Limb (tissue), 2 donors: ENCODE measurements around the gene MMD2.

ENCODE experiments used
- DNase-seq, 2 donors: peaks; one replicate each; pipeline ENCODE4 v3.0.0-alpha.2; 2016; ENCODE audit errors: extremely low spot score in 2 of 2

The MMD2 gene

DNA sequence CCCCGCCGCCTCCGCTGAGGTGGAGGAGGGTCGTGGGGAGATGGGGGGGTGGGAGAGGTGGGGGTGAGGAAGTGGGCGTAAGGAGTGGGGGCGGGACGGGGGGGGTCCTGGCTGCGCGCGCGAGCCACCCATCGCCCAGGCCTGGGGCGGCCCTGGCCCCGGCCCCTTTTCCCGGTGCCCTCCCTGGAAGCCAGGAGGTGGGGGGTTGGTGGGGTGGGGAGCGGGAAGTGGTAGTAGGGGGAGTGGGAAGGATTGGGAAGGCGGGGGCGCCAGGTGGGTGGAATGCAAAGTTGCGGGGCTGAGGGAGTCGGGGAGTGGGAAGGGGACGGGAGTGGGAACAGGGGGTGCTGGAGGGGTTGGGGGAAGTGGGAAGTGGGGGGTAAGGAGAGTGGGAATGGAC is 319 bp upstream of the MMD2 start:
- peak in 1 of 2 donors; percentile 48 for DNase-seq

DNA sequence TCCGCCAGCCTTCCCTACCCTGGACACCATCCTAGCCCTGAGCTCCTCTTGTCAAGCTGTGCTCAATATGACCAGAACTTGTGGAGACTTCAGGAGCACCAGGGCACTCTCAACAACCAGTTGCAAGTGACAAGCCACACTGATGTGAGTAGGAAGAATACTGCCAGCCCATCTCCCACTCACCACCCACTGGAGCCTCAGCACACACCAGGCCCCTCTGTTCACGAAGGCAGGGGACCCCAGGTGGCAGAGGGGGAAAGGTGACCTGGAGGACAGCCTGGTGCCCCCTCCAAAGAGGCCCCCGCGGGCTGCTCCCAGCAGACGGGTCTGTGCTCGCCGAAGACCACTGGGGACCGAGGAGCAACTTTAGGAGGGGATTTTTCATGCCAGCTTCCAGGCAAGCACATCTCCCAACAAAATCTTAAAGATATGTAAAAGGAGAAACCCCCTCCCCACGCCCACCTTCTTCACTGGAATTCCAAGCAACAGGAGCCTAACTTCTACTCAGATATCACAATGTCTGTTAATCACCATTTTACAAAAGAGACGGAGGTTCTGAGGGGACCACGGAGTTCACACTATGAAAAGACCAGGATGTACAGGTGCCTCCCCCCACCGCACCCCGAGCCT is 1.0 kb downstream of the MMD2 start:
- no peak for DNase-seq

DNA sequence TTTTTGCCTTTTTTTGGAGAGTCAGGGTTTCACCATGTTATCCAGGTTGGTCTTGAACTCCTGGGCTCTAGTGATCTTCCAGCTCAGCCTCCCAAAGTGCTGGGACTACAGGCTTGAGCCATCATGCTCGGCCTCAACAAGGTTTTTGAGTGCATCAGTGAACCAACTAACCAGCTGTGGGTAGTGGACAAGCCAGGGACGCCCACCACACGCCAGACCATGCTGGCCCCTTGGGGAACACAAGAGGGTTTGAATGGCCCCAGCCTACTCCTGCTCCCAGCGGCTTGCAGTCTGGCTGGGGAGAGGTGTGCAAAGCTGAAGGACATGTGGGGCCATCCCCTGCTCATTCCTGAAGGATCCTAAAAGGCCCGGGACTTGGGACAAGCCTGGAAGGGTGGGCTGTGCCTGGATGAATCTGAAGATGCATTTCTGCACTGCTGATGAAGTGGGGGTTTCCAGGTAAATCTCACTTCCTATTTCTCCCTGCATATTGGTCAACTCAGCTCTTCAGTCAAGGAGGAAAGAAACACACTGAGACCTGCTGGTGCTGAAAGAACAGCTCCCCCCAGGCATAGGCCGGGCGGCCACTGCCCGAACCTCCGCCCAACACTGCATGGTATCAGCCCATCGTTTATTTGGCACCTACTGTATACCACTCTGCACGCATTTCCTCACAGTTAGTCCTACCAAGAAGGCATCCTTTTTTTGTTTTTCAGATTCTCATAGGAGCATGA is 6.9 kb downstream of the MMD2 start:
- DNase-seq, result no peak

DNA sequence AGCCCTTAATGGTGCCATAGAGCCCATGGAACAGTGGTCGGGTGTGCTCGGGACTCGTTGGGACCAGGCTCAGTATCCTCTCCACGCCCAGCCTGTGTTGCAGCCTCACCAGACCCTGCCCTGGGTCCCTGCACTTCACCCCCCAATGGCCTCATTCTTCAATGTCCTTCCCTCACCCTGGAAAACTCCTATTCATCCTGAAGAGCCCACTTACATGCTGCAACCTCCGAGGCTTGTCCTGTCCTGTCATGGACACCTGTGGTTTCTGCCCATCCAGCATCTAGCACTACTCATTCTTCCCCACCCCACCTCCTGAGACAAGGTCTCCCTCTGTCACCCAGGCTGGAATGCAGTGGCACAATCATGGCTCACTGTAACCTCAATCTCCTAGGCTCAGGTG is 7.7 kb downstream of the MMD2 start:
- no peak for DNase-seq

GRCh38 chr7:4948402-4948801 is 10.6 kb downstream of the MMD2 start:
- no peak for DNase-seq

GRCh38 chr7:4945949-4946348 is 13.0 kb downstream of the MMD2 start:
- no peak for DNase-seq

DNA sequence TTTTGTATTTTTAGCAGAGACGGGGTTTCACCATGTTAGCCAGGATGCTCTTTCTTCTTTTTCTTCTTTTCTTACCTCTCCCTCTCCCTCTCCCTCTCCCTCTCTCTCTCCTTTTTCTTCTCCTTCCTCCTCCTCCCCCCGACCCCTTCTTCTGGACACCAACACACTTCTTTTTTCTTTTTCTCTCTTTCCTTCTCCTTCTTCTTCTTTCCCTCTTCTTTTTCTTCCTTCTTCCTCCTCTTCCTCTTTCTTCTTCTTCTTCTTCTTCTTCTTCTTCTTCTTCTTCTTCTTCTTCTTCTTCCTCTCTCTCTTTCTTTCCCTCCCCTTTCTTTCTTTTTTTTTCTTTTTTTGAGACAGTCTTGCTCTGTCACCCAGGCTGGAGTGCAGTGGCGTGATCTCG is 14.0 kb downstream of the MMD2 start:
- no peak for DNase-seq

GRCh38 chr7:4943297-4943696 is 15.7 kb downstream of the MMD2 start:
- no peak for DNase-seq

- no peak for DNase-seq
Measured at GRCh38 chr7:4939971-4940728, 18.8 kb downstream of the MMD2 start.

DNA sequence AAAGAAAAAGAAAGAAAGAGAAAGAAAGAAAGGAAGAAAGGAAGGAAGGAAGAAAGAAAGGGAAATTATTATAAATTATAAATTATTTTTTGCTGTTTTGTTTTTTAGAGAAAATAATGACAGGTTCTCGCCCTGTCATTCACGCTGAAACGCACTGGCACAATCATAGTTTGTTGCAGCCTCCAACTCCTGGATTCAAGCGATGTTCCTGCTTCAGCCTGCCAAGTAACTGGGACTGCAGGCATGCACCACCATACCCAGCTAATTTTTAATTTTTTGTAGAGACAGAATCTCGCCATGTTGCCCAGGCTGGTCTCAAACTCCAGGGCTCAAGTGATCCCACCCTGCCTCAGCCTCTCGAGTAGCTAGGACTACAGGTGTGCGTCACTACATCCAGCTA is 21.6 kb downstream of the MMD2 start:
- DNase-seq, result no peak

DNA sequence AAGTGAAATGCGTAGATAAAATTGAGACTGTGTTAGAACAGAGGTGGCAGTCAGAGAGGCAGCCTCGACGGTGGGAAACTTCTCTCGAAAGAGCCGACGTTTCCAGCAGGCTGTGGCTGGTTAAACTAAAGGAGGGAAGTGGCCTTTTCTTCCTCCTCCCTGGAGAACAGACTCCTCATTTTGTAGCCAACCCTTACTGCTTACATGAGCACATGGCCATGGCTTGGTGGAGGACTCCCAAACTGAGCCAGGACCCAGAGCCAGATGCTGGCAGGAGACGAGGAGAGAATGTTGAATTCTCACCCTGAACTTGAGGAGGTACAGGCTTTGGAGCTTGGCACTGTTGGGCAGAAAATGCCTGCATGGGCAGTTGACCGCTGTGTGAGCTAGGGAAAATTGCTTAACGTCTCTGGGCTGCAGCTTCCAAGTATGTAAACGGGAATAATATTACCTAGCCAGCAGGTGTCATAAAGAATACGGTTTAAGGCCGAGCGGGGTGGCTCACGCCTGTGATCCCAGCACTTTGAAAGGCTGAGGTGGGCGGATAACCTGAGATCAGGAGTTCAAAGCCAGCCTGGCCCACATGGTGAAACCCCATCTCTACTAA is 24.5 kb downstream of the MMD2 start:
- no peak for DNase-seq

DNA sequence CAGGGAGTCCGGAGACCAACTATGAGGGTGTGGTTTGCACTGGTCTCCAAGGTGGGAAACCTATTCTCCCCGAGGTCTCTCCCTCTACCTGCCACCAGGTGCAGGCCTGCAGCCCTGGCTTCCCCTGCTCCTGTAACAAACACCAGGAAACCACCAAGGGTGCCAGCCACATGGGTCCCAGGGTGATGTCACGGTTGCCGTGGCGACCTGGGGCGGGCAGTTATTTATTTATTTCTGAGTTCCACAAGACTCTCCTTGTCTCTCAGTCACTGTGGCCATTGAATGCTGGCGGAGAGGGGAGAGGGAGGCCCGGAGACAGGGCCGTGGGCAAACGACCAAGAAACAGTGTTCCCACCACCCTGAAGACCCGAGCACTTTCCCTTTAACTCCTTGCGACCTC is 27.0 kb downstream of the MMD2 start:
- DNase-seq, result peak; percentile 16 to 78

- no peak for DNase-seq
Measured at GRCh38 chr7:4929005-4929404, 30.0 kb downstream of the MMD2 start.

GRCh38 chr7:4928445-4928844 is 30.5 kb downstream of the MMD2 start:
- no peak for DNase-seq

DNA sequence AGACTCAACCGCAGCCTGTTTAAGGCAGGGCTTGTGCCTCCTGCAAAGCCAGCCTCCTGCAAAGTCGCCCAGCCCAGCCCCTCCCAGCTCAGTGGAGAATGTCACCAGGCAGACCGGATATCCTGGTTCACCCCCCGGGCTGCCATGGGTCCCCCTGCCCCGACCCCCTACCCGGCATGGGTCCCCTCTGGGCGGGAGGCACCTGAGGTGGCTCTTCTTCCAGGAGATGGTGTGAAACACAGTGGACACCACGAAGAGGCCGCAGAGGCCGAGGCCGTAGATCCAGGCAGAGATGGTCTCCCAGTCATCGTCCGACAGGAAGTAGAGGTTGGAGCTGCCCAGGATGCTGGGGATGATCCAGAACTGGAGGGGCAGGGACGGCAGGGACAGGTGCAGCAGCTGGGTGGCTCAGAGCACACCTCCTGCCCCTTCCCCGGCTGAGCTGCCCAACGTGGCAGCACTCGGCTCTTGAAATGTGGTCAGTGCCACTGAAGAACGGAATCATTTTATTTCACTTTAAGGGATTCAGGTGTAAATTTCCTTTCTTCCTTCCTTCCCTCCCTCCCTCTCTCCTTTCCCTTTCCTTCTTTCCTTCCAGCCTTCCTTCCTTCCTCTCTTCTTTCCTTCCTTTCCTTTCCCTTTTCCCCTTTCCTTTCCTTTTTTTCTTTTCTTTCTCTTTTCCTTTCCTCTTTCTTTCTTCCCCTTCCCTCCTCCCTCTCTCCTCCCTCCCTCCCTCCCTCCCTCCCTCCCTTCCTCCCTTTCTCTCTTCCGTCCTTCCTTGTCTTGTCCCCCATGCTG is 38.8 kb downstream of the MMD2 start:
- no peak for DNase-seq

DNA sequence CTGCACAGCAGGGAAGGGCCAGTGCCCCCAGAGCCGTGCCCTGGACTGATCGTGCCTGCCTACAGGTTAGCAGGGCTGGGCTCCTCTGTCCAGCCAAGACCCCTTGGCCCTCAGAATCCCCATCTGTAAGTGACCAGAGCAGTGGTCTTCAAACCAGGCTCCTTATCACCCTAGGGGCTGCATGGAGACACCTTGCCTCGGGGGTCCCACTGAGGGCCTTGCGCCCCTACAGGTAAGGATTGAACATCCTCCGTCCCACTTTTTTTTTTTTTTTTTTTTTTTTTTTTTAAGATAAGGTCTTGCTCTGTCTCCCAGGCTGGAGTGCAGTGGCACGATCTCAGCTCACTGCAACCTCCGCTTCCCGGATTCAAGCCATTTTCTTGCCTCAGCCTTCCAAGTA is 42.9 kb downstream of the MMD2 start:
- no peak for DNase-seq

DNA sequence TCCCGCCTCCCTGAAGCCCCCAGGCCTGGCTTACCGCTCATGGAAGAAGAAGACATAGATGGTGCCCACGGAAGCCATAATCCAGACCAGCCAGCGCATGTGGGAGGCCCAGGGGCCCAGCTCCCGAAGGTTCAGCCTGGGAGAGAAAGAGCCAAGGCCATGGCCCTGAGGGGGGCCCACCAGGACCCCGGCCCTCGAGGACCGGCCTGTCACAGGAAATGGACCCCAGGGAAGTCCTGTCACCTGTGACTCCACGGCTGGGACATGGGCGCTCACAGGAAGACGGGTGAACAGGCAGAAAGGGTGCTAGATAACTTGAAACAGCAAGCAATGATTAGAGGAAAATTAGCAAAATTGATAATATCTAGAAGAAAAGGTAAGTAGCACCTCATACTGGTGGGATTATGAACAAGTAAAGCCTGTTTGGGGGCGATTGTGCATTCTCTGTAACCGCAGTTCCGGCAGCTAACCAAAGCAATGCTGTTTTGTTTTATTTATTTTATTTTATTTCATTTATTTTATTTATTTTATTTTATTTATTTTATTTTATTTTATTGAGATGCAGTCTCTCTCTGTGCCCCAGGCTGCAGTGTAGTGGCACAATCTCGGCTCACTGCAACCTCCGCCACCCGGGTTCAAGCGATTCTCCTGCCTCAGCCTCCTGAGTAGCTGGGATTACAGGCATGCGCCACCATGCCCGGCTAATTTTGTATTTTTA is 47.7 kb downstream of the MMD2 start:
- no peak for DNase-seq

DNA sequence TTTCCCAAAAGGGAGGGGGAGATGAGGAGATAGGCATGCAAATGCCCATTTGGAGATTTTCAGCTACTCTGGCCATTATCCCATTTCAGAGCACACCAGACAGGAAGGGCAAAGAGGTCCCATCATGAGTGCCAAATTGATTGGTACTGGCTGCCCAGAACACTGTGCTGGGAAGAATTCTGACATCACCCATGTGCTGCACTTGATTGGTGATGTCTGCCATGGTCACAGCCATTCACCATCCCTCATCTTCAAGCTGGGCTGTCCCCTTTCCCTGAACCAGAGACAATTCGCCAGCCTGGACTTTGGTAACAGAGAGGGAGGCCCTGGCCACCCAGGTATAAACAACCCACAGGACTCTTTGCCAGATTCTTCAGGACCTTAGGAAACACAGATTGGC is 52.3 kb downstream of the MMD2 start:
- DNase-seq, result no peak

- no peak for DNase-seq
Measured at GRCh38 chr7:4905171-4905570, 53.8 kb downstream of the MMD2 start.

GRCh38 chr7:4904346-4904745 is 54.6 kb downstream of the MMD2 start:
- no peak for DNase-seq

- DNase-seq, result no peak
Measured at GRCh38 chr7:4895766-4896165, 63.2 kb downstream of the MMD2 start.
